Urothelium cell line (cell line): Measurements from ENCODE around the gene THADA.

ENCODE experiments used
- DNase-seq: peaks from one replicate; pipeline ENCODE4 v3.0.0; 2011; ENCODE audit warnings: low spot score, mixed read lengths
- FAIRE-seq: peaks from 2 replicates; lab custom pipeline; 2011; peaks lifted over from hg19 to GRCh38; lab: Jason Lieb, UNC

The THADA gene

DNA sequence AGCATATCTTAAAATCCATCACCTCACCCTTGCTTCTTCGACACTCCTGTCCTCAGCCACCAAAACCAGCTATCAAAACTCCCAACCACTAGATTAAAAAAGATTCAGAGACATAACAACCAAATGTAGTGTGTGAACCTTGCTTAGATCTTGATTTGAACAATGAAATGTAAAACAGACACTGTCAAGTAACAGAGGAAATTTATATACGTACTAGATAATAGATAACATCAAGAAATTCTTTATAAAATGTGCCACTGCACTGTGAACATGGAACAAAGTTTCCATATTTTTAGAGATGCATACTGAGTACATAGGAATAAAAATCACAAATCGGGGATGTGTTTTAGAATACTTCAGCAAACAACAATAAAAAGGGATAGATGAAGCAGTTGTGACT, 86.0 kb downstream of the THADA start:
- no peak for FAIRE-seq
- no peak for DNase-seq

DNA sequence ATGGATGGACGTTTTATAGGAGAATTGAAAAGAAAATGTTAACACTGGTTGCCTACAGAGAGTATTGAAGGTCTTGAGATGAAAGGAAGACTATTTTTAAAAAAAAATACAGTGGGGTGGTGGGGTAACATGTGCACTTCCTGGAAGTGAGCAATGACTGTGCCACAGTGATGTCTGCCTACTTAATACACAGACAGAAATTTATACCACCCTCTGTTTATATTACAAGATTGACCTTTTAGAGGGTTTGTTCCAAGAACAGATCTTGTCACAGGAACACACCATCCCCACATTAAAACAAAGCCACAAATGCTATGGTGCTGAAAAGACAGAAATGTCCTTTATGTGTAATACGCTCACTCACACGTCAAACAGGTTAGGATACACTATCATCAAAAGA, 87.6 kb downstream of the THADA start:
- FAIRE-seq (no peak), DNase-seq (no peak)

DNA sequence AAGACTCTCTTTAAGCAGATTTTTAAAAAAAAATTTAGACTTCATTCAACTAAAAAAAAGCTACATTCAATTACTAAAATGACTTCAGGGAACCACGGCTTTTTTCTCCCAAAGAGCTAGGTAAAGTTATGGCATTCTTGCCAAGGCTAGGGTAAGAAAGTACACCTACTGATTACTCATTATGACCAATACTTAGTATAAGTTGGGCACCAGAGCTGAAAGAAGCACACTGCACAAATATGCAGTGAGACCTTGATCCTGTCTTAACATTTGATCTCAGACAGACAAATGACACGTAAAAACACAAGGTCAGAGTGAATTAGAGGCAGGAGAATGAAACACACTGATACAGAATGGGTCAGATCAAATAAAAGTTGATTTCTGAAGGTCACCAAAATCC, 88.7 kb downstream of the THADA start:
- peak; percentile 79 for FAIRE-seq

DNA sequence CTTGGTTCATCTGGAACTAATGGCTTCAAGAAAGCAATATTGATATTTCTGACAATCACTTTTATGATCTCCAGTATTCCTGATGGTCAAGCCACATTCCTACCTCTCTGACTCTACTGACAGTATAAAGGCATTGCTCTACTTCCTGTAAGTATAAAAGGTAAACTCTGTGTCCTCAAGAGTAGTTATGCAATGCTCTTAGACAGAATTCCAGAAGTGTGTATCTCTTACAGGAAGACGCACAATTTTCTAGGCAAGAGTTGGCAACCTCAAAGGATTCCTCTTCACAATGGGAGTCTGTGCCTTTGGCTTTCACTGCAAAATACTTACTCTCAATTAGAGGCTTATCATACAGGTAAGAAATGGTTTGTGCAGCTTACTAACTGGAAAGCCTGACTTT, 100.1 kb downstream of the THADA start:
- FAIRE-seq = no peak
- no peak for DNase-seq

More for the DNA sequence above, 88.7 kb downstream of the THADA start:
- no peak for DNase-seq

DNA sequence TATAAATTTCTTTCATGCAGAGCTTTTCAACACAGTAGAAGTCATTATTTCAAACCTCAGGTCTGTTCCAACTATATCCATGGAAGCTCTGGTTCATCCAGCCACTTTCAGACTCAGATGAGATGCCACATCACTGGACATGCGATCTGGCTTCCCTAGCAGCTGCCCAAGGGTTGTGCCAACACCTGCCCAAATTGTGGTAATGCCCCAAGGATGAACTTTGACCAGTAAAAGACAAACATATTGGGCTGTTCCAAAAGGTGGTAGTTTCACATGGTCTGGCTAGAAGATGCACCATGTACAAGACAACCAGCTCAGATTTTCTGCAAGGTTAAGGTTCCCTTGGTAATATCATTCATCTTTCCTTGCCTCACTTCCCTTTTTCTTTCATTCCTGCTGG, 101.9 kb downstream of the THADA start:
- FAIRE-seq = no peak
- DNase-seq = no peak

DNA sequence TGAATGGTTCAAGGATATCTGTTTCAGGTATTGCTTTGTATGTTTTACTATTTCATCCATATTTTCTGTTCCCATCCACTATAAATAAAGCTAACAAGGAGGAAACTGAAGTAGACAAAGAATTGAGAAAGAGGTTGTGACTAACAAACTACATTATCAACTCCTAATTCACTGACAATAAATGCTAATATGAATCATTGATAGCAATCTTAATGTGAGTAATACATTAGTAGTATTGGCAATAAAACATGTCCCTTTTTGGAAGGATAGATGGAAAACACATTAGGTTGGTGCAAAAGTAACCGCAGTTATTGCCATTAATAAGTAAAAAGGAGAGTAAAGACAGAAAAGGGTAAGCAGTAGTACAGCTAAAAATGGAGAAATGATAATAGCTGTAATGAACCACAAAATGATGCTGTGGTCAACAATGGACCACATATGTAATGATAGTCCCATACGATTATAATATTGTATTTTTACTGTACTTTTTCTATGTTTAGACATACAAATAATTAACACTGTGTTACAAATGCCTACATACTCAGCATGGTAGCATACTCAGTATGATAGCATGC, 104.7 kb downstream of the THADA start:
- no peak for FAIRE-seq

DNA sequence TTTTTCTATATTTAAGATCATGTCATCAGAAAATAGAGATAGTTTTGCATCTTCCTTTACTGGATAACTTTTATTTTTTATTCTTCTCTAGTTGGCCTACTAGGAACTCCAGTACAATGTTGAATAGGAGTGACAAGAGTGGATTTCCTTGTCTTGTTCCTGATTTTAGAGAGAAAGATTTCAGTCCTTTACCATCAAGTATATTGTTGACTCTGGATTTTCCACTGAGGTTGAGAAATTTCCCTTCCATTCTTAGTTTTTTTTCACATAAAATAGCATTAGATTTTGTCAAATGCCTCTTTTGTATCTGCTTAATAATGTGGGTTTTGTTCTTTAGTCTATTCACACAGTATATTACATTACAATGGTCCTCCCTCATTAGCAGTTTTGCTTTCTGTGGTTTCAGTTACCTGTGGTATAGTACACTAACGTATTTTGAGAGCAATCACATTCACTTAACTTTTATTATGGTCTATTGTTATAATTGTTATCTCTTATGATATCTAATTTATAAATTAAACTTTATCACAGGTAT, 105.5 kb downstream of the THADA start:
- DNase-seq (no peak), FAIRE-seq (no peak)

More for the DNA sequence above, 104.7 kb downstream of the THADA start:
- no peak for DNase-seq

DNA sequence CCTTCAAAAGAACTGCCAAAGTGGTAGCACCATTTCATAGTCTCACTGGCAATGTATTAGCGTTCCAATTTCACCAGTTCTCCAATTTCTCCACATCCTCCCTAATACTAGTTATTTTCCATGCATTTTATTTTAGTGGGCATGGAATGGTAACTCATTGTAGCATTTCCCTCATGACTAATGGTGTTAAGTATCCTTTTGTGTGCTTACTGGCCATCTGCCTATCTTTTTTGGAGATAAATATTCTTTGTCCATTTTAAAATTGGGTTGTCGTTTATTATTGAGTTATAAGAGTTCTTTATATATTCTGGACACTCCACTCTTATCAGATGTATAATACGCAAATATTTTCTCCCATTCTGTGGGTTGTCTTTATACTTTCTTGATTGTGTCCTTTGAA, 107.1 kb downstream of the THADA start:
- DNase-seq (no peak), FAIRE-seq (no peak)

DNA sequence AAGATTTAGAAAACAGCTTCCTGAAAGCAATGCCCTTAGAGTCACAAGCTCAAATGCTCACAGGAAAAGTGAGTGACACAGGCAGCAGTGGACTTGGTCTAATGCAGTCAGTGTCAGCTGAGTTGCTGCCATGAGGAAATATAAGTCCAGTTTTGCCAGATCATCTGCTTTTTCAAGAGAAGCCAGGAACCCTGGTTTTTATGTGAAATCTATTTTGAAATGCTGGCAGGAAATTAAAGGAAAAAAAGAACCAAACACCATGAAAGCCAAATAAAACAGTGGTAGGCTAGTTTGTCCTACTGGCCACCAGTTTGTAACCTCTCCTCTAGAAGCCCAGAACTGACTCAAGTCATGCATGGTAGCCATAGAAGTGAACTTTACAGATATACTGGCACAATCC, 109.2 kb downstream of the THADA start:
- FAIRE-seq = no peak
- DNase-seq = no peak

DNA sequence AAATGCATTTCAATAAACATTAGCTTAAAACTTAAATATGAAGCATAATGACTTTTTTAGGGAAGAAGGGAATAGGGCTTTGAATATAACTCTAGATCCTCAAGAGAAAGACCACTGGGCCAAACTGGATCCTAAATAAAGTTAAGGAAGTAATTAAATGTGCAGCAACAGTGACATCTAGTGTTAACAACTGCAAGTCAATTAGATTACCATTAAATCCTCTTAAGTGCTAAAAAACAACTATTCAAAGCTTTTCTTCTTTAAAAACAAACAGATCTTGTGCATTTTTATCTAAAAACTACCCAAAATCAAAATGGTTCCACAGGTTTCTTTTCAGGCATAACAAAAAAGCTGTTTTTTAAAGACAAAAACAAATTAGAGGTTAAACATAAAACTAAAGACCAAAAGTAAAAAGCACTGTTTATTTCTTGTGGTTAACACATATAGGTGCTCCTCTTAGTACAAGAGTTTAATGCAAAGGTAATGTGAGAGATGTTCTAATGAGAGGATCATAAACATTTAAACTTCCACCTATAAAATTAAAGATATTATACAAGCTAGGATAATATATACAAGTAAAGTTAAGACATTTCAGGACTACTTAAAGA, 111.4 kb downstream of the THADA start:
- DNase-seq (peak; percentile 24), FAIRE-seq (no peak)

DNA sequence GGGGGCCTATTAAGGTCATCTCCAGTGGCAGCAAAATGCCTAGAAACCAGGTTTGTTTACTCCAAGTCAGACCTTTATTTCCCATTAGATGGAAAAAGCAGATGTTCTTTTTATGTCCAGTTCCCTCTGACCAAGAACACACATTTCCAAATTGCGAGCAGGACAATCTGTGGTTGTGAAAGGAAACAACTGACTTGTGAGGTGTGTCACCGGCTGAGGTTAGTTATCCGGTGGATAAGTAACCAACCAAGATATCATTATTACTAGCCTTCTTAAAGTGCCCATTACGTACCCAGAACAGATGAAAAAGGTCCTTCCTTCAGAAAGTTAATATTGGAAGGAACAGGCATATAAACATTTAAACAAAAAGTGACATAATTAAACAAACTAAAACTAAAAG, 112.9 kb downstream of the THADA start:
- peak; percentile 20 for FAIRE-seq

DNA sequence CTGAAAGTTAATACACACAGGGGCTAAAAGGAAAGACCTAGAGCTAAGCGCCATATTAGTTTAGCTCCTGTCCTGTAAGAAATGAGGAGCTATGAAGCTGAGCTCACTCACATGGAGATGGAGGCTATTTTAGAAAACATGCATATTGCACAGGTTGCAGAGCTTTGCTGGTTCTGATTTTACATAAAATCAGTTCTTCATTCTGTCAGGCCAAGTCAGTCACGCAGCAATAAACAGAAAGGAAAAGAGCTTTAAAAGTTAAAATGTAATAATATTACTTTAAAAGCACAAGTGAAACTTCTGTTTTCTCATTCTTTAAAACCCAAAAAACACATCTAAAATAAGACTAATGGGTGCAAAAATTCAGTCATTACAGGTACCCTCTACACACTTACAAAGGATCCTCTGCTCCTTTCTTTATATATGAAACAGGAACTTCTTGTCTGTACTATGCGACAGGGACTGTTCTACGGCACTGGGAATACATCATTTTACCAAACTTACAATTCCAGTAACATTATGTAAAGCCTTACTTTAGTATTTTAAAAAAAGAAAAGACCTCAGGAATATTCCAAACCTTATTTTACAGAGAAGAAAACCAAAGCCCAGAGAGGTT, 113.8 kb downstream of the THADA start:
- FAIRE-seq (no peak), DNase-seq (no peak)

More for the DNA sequence above, 112.9 kb downstream of the THADA start:
- DNase-seq = no peak

DNA sequence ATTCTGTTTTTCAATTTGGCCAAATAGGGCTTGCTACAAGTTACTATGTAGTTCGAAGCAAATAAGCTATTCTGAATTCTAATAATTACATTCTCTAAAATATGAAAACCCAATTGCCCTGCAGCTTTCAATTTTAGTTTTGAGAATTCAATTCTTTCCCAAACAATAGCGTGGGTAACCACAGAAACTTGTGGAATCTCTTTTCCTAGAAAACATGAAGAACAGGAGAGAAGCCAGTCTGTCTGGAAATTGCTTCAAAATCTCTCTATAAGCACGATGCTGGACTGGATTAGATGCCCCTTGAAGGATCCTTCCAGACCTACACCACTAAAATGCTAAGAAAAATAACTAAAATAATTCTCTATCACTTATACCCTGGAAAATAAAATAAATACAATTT, 115.0 kb downstream of the THADA start:
- FAIRE-seq (no peak), DNase-seq (no peak)

DNA sequence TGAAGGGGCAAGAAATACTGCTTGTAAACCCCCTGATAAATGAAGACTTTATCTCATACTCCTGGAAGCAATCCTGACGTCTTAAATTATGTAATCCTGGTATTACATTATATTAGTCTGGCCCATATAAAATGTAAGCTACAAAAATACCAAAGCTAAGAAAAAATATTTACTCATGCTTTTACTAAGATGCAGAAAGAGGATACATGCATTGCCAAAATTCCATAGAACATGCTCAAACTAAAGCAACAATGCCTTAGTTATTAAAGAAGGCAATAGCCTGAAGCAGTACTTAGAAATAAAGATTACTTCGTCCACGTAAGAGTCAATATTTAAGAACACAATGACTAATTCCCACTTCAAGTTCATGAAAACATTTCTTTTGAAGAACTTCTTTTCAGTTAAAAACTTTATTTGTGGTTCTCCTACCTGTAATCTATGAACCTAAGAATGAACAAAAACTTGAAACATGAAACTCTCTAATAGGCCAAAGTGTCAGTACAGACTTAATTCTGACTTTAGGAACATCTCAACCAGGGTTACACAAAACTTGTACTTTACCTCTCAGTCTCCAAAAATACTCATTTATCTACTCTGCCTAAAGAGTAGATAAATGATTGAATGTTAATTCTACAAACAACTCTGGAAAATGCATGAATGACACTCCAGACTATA, 117.3 kb downstream of the THADA start:
- DNase-seq = no peak
- no peak for FAIRE-seq

DNA sequence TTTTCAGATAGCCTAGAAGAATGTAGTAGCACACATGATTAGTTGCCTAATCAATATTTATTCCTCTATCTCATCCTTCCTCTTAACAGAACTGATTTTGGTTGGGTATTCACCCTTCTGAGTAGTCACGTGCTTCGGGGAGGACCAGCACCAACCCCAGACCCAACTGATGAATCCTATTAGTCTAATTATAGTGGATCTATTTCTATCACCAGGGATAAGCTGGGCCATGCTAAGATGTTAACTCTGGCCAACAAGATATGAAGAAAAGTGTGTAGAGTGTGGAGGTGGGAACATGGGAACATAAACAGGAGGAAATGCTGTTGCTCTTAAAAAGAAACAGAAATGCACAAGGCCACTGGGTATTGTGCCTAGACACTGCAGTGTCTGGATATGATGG, 119.9 kb downstream of the THADA start:
- FAIRE-seq = no peak
- no peak for DNase-seq

DNA sequence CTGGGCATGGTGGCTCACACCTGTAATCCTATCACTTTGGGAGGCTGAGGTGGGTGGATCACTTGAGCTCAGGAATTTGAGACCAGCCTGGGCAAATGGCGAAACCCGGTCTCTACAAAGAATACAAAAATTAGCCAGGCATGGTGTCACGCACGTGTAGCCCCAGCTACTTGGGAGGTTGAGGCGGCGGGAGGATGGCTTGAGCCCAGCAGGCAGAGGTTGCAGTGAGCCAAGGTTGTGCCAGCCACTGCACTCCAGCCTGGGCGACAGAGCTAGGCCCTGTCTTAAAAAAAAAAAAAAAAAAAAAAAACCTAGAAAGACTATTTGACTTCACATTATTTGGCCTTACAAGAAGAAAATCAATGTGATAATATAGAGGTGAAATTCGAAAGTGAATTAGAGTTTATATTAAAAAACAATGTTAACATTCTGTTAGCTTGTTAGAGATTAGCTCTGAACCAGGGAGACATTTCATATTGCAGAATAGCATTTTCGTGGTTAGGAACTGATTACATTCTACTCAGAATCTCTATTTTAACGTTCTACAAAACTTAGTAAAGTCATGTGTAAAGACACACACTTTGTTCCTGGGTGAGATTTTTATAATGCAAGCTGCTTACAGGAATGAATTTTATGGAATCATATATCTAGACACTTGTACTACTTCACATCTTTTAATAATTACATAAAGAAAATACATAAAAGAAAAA, 120.5 kb downstream of the THADA start:
- no peak for DNase-seq
- FAIRE-seq = no peak

DNA sequence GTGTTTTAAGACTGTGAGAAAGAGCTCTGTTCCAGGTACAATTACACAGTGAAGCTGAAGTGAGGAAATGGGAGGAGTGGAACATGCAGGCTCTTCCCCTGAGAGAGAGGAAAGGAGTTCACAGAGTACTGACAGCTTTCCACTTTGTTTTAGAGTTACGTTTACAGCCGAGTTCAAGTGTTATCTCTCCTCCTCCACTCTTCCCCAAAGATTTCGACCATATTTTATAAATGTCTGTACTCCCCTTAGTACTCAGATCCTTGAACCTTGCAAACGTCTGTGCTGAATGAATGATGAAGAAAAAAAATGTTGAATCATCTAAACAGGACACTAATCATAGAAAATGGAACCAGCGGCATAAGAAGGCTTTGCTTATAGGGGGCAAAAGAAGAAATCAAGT, 121.6 kb downstream of the THADA start:
- DNase-seq (no peak), FAIRE-seq (no peak)

DNA sequence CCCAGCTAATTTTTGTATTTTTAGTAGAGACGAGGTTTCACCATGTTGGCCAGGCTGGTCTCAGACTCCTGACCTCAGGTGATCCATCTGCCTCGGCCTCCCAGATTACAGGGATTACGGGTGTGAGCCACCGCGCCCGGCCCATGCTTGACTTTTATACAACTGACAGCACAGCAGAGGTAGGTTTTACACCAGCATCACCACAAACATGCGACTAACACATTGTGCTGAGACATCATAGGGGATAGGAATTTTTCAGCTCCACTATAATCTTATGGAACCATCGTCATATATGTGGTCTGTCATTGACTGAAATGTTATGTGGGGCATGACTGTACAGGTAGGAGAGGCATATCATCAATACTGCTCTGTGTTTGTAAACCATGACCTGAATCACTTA, 122.1 kb downstream of the THADA start:
- no peak for FAIRE-seq

DNA sequence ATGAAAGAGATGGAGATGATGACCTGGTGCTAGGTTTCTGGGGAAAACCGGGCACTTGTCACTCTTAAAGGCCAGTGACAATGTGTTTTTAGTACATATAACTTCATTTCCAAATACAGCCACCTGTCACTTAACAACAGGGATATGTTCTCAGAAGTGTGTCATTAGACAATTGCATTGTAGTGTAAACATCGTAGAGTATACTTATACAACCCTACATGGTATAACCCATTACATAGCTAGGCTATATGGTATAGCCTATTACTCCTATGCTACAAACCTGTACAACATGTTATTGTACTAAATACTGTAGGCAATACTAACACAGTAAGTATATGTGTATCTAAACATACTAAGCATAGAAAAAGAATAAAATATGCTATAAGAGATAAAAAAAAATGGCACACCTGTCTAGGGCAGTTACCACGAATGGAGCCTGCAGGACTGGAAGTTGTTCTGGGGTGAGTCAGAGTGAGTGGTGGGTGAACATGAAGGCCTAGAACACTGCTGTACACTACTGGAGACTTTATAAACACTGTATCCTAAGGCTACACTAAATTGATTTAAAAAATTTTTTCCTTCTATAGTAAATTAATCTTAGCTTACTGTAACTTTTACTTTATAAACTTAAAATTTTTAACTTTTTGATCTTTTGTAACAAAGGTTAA, 123.2 kb downstream of the THADA start:
- FAIRE-seq (peak; percentile 5), DNase-seq (no peak)

More for the DNA sequence above, 122.1 kb downstream of the THADA start:
- DNase-seq = no peak

DNA sequence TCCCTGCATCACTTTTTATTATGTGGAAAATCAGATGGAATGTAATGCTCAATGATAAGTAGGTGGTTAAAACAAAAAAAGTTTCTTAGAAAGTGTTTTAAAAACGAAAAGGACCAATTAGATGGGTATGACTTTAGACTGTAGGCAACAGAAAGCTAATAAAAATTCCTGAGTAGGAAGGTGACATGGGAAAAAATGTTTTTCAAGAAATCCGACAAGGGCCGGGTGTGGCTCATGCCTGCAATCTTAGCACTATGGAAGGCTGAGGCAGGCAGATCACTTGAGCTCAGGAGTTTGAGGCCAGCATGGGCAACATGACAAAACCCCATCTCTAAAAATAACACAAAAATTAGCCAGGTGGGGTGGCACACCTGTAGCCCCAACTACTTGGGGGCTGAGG, 126.1 kb downstream of the THADA start:
- FAIRE-seq (peak; percentile 55), DNase-seq (no peak)

DNA sequence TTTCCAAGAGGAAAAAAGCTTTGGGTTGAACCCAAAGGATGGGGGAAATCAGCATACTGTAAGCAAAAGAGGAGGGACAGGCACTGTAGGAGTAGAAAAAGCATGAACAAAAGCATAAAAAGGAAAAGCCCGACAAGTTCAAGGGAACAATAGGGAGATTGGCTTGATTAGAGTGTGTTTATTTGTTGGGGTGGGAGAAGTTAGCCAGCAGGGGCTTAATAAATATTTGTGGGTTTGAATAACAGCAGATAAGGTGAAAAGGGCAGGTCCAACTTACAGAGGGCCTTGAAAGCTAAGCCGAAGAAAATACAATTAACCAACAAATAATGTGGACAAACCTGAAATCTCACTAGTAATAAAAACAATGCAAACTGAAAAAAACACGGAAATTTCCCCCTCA, 126.7 kb downstream of the THADA start:
- no peak for FAIRE-seq
- no peak for DNase-seq
